ENCODE data around the gene COPZ1. TPM values are rescaled to one million over a fixed set of nuclear protein-coding genes. Genes with fewer than 3 reads are reported as not detected.

Gene COPZ1
- total and polyA plus RNA-seq, 9 of the 15 experiments (the other 6 are each of a cell fraction or from before 2014, with no cell fraction given), result 137 to 487 (median 233) TPM

DNA sequence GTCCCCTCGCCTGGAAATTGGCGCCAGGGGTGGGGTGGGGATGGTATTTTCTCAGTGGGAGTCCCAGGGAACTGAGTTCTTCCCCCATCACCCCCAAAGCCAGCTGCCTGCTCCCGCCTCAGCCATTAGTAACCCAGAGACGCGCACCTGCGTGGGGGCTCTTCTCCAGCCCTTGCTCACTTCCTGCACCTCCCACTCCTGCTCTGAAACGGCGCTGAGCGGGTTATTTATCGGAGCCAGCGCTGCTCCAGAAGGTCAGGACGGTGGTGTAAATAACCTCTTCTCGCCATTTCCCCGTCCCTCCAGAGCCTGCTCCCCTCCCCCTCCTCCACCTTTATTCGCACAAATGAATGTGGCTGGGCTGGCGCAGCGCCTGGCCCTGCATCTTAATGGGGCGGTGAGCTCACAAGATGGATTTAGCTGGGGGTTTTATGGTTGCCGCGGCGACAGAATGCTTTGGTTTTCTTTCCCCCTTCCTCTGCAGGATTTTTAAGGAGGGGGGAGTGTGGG, 27.1 kb downstream of the COPZ1 start (continued):
- TF ChIP-seq E2F5 (CRISPR knock-in tag; IDR thresholded peaks at IDR 0.05) (no peak), ZNF699 (CRISPR knock-in tag; IDR thresholded peaks at IDR 0.05; ENCODE audit: insufficient replicate concordance) (no peak), NR2C2 (CRISPR knock-in tag; IDR thresholded peaks at IDR 0.05) (no peak), NR2C2 (tag; IDR thresholded peaks at IDR 0.05) (no peak), RCOR1 (IDR thresholded peaks at IDR 0.05; ENCODE audit: borderline replicate concordance in 1 of 2, low read depth in 2 of 2, low read length in 2 of 2) (peak in 1 of 2 experiments; percentile 63; a peak in 1 of 4 replicates), ERF (CRISPR knock-in tag; IDR thresholded peaks at IDR 0.05) (no peak), KDM5B (IDR thresholded peaks at IDR 0.05; ENCODE audit: insufficient replicate concordance, low read depth, low read length) (no peak), MCM5 (IDR thresholded peaks at IDR 0.05; ENCODE audit: low read depth) (no peak), XRCC4 (IDR thresholded peaks at IDR 0.05; ENCODE audit: extremely low read depth, insufficient read depth, insufficient read length) (no peak), RBM17 (IDR thresholded peaks at IDR 0.05; ENCODE audit: borderline replicate concordance, low read depth, low read length) (no peak), NCOR1 (IDR thresholded peaks at IDR 0.05) (peak; percentile 47), GATAD2A (IDR thresholded peaks at IDR 0.05) (no peak), ZNF316 (IDR thresholded peaks at IDR 0.05) (no peak), ZNF436 (CRISPR knock-in tag; IDR thresholded peaks at IDR 0.05) (no peak), JUNB (CRISPR knock-in tag; conservative IDR thresholded peaks at IDR 0.05) (no peak), CBX2 (IDR thresholded peaks at IDR 0.05; ENCODE audit: insufficient read depth, low read length, poor library complexity, severe bottlenecking) (no peak), FOXO4 (CRISPR knock-in tag; IDR thresholded peaks at IDR 0.05) (no peak), EGR1 (conservative IDR thresholded peaks at IDR 0.05) (peak; percentile 75), PCBP2 (IDR thresholded peaks at IDR 0.05; ENCODE audit: low read depth, low read length, poor library complexity, severe bottlenecking) (no peak), RBM22 (IDR thresholded peaks at IDR 0.05; ENCODE audit: low read depth, low read length, poor library complexity, severe bottlenecking) (no peak), TEAD1 (CRISPR knock-in tag; IDR thresholded peaks at IDR 0.05) (no peak; a peak in 1 of 4 replicates), ZNF311 (CRISPR knock-in tag; IDR thresholded peaks at IDR 0.05) (no peak), ZFP1 (CRISPR knock-in tag; IDR thresholded peaks at IDR 0.05) (no peak), ZNF655 (CRISPR knock-in tag; IDR thresholded peaks at IDR 0.05) (no peak)
- TF ChIP-seq, protein P1, sequence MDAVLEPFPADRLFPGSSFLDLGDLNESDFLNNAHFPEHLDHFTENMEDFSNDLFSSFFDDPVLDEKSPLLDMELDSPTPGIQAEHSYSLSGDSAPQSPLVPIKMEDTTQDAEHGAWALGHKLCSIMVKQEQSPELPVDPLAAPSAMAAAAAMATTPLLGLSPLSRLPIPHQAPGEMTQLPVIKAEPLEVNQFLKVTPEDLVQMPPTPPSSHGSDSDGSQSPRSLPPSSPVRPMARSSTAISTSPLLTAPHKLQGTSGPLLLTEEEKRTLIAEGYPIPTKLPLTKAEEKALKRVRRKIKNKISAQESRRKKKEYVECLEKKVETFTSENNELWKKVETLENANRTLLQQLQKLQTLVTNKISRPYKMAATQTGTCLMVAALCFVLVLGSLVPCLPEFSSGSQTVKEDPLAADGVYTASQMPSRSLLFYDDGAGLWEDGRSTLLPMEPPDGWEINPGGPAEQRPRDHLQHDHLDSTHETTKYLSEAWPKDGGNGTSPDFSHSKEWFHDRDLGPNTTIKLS (IDR thresholded peaks at IDR 0.05; ENCODE audit: borderline replicate concordance, low read depth), result no peak
